Keratinocyte (primary cell): ENCODE data around the gene PTPRN2. TPM values are rescaled to one million over a fixed set of nuclear protein-coding genes. Genes with fewer than 3 reads are reported as not detected.

ENCODE experiments used
- DNase-seq: peaks from one replicate; pipeline ENCODE4 v3.0.0-alpha.2; 2011; ENCODE audit warnings: low read depth, missing footprints, low spot score
- FAIRE-seq: peaks from 2 replicates; lab custom pipeline; 2011; peaks lifted over from hg19 to GRCh38; lab: Jason Lieb, UNC
- H2AFZ ChIP-seq: 2 replicates; pipeline ENCODE4 v1.6.0; 2012; ENCODE audit warnings: low read length, control low read depth, inconsistent platforms; ENCODE audit not compliant: control insufficient read depth
- H3K27ac ChIP-seq: 2 replicates; pipeline ENCODE4 v1.5.1; 2011; ENCODE audit warnings: low read length; ENCODE audit not compliant: control insufficient read depth, insufficient read depth
- H3K27me3 ChIP-seq: 3 replicates; pipeline ENCODE4 v1.6.0; 2011; ENCODE audit warnings: low read length; ENCODE audit not compliant: control insufficient read depth, insufficient read depth; ENCODE audit errors: extremely low read depth
- H3K36me3 ChIP-seq, 2 experiments: 2 replicates in 1 of 2; 3 replicates in 1 of 2; pipeline ENCODE4 v1.5.1; 2011; ENCODE audit warnings: low read length in 2 of 2, mild to moderate bottlenecking in 1 of 2; ENCODE audit not compliant: control insufficient read depth in 2 of 2, insufficient read depth in 2 of 2; ENCODE audit errors: extremely low read depth in 1 of 2
- H3K4me1 ChIP-seq: 3 replicates; pipeline ENCODE4 v1.5.1; 2011; ENCODE audit warnings: low read length; ENCODE audit not compliant: control insufficient read depth, insufficient read depth; ENCODE audit errors: extremely low read depth
- H3K4me2 ChIP-seq: 3 replicates; pipeline ENCODE4 v1.6.0; 2011; ENCODE audit warnings: low read depth, low read length; ENCODE audit not compliant: control insufficient read depth, insufficient read depth; ENCODE audit errors: extremely low read depth
- H3K4me3 ChIP-seq, 3 experiments: fragments of 200-600 bp in 1 of 3; sonication (generic) in 1 of 3; 2 replicates in 2 of 3; 3 replicates in 1 of 3; pipeline ENCODE4 v1.5.1; 2011 to 2016; ENCODE audit warnings: low read length in 3 of 3, mild to moderate bottlenecking in 3 of 3, control low read depth in 2 of 3, inconsistent platforms in 1 of 3, low read depth in 1 of 3, mixed read lengths in 1 of 3, mixed run types in 1 of 3, moderate library complexity in 1 of 3; ENCODE audit not compliant: control insufficient read depth in 2 of 3, insufficient read depth in 2 of 3; ENCODE audit errors: extremely low read depth in 1 of 3
- H3K79me2 ChIP-seq: 2 replicates; pipeline ENCODE4 v1.6.0; 2012; ENCODE audit warnings: low read length; ENCODE audit not compliant: control insufficient read depth, insufficient read depth
- H3K9ac ChIP-seq: 3 replicates; pipeline ENCODE4 v1.6.0; 2011; ENCODE audit warnings: low read length; ENCODE audit not compliant: control insufficient read depth, insufficient read depth; ENCODE audit errors: extremely low read depth
- H3K9me1 ChIP-seq: 3 replicates; pipeline ENCODE4 v1.6.0; 2011; ENCODE audit warnings: low read length; ENCODE audit not compliant: control insufficient read depth, insufficient read depth; ENCODE audit errors: extremely low read depth
- H3K9me3 ChIP-seq: 2 replicates; pipeline ENCODE4 v1.5.1; 2012; ENCODE audit warnings: low read depth, low read length; ENCODE audit not compliant: control insufficient read depth
- H4K20me1 ChIP-seq: 3 replicates; pipeline ENCODE4 v1.6.0; 2011; ENCODE audit warnings: low read length; ENCODE audit not compliant: control insufficient read depth, insufficient read depth; ENCODE audit errors: extremely low read depth
- CTCF ChIP-seq, 3 experiments: IDR thresholded peaks in 1 of 3; conservative IDR thresholded peaks in 1 of 3; optimal IDR thresholded peaks in 1 of 3; 2 replicates in 2 of 3; 3 replicates in 1 of 3; pipeline versions ENCODE3 to v1.5.1; 2011; ENCODE audit warnings: low read length in 3 of 3, mild to moderate bottlenecking in 3 of 3, moderate library complexity in 2 of 3, control low read depth in 1 of 3, inconsistent platforms in 1 of 3; ENCODE audit not compliant: insufficient read depth in 2 of 3; ENCODE audit errors: extremely low read depth in 1 of 3
- EZH2 ChIP-seq: IDR thresholded peaks from one replicate; pipeline ENCODE4 v1.6.1; 2012; ENCODE audit warnings: inconsistent platforms, mild to moderate bottlenecking, low read length, moderate library complexity
- dilution Hi-C: fragments of 300-500 bp; cut with MboI; formaldehyde crosslinking; loops from one replicate; pipeline ENCODE4 v1.7.0; 2020; ENCODE audit warnings: low sequenced_read_pairs; ENCODE audit not compliant: extremely low pct_ligation_motif_present
- polyA plus RNA-seq, 5 experiments: library from polyadenylated mRNA; depleted of rRNA in 3 of 5; stranded (reverse) in 3 of 5; stranded (forward) in 1 of 5; unstranded in 1 of 5; fragments of >200 nt; gene quantifications; 1 replicate in 1 of 5; 2 replicates in 3 of 5; 3 replicates in 1 of 5; pipeline versions ENCODE4 v1.2.1 to v1.2.3, GENCODE V29; 2011 to 2012; ENCODE audit warnings: missing spikeins in 2 of 5, low read depth in 1 of 5, low replicate concordance in 1 of 5

PTPRN2 gene
- polyA plus RNA-seq, 1 donor (not counting 4 experiments of a cell fraction or from before 2014, with no cell fraction given) = not detected

GRCh38 chr7:157567666-157568065 is 1020.0 kb downstream of the PTPRN2 start:
- no peak for DNase-seq
- TF ChIP-seq EZH2 (no peak), CTCF (optimal IDR thresholded peaks at IDR 0.05 in 1 of 3, IDR thresholded peaks at IDR 0.05 in 1 of 3, conservative IDR thresholded peaks at IDR 0.05 in 1 of 3; ENCODE audit: extremely low read depth in 1 of 3, insufficient read depth in 2 of 3, low read length in 3 of 3) (no peak)
- dilution Hi-C loops = no loop called here
- no peak overlapping the region for H3K27ac ChIP-seq
- H3K9ac ChIP-seq = no peak overlapping the region
- FAIRE-seq = no peak
- H2AFZ ChIP-seq = no peak overlapping the region
- no peak overlapping the region for H3K4me2 ChIP-seq
- no peaks in the 10 kb centered on the region for H4K20me1 ChIP-seq
- H3K9me3 ChIP-seq = peaks cover 11% of the 10 kb centered on the region
- H3K4me3 ChIP-seq = no peak overlapping the region
- no peaks in the 10 kb centered on the region for H3K9me1 ChIP-seq
- no peaks in the 10 kb centered on the region for H3K4me1 ChIP-seq
- H3K27me3 ChIP-seq = no peaks in the 10 kb centered on the region
- H3K36me3 ChIP-seq = no peaks in the 10 kb centered on the region
- no peaks in the 10 kb centered on the region for H3K79me2 ChIP-seq

- FAIRE-seq (no peak), DNase-seq (no peak)
- Histone ChIP-seq H3K9me3 (peaks cover 17% of the 10 kb centered on the region), H3K79me2 (no peaks in the 10 kb centered on the region), H3K36me3 (no peaks in the 10 kb centered on the region), H3K9me1 (no peaks in the 10 kb centered on the region), H4K20me1 (no peaks in the 10 kb centered on the region), H3K9ac (no peak overlapping the region), H3K4me3 (no peak overlapping the region), H3K27ac (no peak overlapping the region), H2AFZ (no peak overlapping the region), H3K27me3 (no peaks in the 10 kb centered on the region), H3K4me2 (no peak overlapping the region), H3K4me1 (no peaks in the 10 kb centered on the region)
- dilution Hi-C loops = no loop called here
- TF ChIP-seq CTCF (optimal IDR thresholded peaks at IDR 0.05 in 1 of 3, IDR thresholded peaks at IDR 0.05 in 1 of 3, conservative IDR thresholded peaks at IDR 0.05 in 1 of 3; ENCODE audit: extremely low read depth in 1 of 3, insufficient read depth in 2 of 3, low read length in 3 of 3) (no peak), EZH2 (no peak)
Observed at GRCh38 chr7:157566631-157567006, 1021.0 kb downstream of the PTPRN2 start.
